HG03025 (cell line): ENCODE results near the gene NUDT6.
"Not testable (repeated sequence)": the region's sequence is repeated elsewhere in the genome, so short reads cannot be mapped to it uniquely, and the experiment has no call there.

Source experiments
- ATAC-seq: cut with Tn5 transposase; IDR thresholded peaks from one replicate; pipeline ENCODE4 v1.9.1; 2021; ENCODE audit warnings: mild to moderate bottlenecking, moderate library complexity; ENCODE audit not compliant: unreplicated experiment, low FRiP score

The NUDT6 gene, protein sequence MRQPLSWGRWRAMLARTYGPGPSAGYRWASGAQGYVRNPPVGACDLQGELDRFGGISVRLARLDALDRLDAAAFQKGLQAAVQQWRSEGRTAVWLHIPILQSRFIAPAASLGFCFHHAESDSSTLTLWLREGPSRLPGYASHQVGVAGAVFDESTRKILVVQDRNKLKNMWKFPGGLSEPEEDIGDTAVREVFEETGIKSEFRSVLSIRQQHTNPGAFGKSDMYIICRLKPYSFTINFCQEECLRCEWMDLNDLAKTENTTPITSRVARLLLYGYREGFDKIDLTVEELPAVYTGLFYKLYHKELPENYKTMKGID

GRCh38 chr4:122921971-122922876 lies at the start of gene NUDT6:
Gene NUDT6 (minus strand): TSS chr4:122922597. CDS start chr4:122922572, 25 bp downstream.
- ATAC-seq: peak; percentile 74

- ATAC-seq: no peak
Observed at GRCh38 chr4:122968227-122968812, 45.9 kb upstream of the NUDT6 start.

DNA sequence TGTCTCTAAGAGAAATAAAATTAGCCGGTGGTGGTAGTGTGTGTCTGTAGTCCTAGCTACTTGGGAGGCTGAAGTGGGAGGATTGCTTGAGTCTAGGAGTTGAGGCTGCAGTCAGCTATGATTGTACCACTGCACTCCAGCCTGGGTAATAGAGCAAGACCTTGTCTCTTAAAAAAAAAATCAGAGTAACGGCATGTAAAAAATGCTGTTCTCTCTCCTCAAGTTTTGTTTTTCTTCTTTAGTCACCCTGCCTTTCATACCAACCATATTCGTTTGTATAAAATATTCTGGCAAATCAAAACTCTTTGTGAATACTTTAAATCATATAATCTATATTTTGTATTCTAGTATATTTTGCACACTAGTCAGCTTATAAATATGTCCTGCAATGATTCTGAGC lies 44.8 kb upstream of the NUDT6 start:
- ATAC-seq: no peak

DNA sequence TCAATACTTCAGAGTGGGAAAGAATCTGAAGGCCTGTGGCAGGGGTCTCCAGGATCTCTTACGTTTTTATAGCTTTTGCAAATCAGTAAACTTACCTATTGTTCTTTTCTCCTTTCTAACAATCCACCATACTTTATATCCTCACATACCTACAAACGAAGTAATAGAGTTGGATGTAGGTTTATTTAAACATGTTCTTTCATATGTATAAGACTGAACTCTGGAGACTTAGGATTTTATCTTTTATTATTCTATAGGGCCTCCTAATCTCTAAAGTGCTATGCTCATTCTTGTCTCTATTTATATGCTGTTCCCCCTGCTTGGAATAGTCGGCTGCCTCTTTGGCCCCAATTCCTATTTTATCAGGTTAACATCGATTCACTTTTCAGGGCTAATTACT lies 43.8 kb upstream of the NUDT6 start:
- no peak for ATAC-seq

DNA sequence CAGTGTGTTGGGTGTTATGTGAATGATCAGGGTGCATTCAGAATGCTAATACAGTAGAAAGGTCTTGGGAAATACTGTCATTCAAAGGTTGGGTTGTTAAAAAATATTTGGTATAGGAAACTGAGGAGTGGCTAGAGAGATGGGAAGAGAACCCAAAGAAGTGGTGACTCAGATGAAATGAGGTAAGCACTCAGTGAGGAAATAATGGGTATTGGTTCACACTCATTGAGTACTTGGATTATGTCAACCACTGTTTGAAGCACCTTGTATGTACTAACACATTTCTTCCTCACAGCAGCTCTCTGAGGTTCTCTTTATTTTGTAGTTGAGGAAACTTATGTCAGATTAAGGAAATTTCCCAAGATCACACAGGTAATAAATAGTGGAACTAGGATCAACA lies 40.8 kb upstream of the NUDT6 start:
- ATAC-seq: no peak

DNA sequence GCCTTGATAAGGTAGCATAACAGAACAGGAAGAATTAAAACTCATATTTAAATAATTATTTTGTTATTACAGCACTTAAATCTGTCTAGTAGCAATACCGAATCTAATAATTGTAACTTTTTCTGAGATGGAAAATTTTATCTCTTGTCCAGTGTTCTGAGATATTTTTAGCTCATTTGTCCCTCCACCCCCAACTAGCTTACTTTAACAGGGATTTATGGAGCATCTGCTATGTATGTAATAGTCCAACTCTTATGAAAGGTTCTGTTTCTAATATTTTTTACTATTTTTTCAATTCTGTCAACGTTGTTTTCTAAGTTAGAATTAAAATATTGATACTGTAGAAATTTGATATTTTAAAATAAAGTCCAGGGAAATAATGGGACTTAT lies 38.2 kb upstream of the NUDT6 start:
- no peak for ATAC-seq

- no peak for ATAC-seq
Observed at GRCh38 chr4:122959981-122960610, 37.7 kb upstream of the NUDT6 start.

DNA sequence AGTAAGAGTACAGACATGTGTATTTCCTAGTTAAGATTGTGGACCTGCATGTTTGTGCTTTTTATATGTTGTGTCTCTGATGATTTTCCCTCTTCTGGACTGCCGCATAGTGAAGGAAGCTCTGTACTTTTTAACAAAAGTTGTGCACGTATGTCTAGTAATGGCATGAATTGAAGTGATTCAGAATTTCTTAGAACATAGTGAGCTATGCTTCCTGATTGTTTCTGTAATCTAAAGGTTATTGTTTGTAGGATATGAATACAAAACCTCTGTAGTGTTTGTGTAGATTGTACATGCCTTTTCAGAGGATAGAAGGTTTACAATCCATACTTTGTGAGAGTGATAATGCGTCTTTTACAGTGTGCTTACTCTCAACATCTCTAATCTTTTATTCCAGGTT lies 37.0 kb upstream of the NUDT6 start:
- ATAC-seq: no peak

DNA sequence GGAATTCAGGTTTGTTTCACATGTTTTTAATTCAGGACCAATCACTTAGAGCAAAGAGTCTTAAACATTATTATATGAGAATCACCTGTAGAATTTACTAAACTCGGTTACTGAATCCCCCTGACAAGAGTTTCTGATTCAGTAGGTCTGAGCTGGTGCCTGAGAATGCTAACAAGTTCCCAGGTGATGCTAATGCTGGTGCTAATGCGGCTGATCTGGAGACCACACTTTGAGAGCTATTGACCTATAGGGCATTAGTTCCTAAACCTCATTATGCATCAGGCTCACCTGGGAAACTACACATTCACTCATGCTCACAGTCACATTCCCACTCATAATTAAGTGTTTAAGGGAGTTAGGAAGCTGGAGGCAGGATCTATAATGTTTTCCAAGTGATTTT lies 36.1 kb upstream of the NUDT6 start:
- ATAC-seq: no peak

DNA sequence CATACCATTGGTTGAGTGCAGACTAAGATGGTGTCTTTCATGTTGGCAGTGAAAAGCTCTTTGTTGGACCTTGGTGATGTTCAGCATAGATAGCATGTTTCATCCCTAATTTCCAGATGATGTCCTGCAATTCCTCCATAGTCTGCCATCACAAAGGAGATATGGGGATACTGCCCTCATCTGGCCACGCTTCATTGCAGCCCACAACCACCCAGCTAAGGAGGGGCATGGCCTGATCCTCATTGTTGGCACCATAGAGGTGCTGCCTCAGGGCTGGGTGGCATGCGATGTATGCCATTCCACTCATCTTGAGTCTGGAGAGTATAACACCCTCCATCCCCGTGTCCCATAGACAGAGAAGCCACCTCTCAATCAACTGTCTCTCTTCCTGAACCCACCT lies 31.5 kb upstream of the NUDT6 start:
- no peak for ATAC-seq

- ATAC-seq: no peak
Observed at GRCh38 chr4:122952028-122952427, 29.6 kb upstream of the NUDT6 start.

DNA sequence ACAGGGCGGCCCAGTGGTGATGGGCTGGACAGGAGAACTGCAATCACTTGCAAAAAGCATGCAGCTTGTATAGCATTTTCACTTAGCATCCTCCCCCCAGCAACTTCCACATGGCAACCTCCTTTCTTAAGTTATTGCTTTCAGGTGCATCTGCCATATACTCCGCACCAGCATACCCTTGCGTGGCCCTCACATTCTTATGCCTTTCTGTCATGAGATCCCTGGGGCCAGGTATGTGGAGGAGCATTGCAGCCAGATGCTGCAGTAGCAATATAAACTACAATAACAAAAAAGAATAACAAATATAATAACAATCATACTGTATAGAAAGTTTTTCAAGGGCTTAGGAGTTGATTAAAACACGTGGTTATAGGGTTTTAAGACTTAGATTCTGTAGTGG lies 26.3 kb upstream of the NUDT6 start:
- no peak for ATAC-seq

DNA sequence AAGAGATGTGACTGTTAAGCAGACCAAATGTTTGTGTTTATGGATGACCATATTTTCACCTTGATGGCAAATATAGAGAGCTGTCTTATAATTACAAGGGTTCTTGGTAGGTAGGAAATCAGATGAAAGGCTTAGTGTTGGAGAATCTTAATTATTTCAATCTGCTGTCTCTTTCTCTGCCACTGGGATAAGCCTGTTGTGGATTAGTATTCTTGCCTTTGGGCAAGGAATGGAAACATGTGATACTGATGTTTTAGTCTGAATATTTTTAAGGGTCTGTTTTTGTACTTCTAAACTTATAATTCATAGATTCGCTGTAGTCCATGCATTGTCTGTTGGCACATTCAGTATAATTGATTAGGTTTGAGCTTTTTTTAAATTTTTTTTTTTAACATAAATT lies 23.7 kb upstream of the NUDT6 start:
- ATAC-seq: no peak

DNA sequence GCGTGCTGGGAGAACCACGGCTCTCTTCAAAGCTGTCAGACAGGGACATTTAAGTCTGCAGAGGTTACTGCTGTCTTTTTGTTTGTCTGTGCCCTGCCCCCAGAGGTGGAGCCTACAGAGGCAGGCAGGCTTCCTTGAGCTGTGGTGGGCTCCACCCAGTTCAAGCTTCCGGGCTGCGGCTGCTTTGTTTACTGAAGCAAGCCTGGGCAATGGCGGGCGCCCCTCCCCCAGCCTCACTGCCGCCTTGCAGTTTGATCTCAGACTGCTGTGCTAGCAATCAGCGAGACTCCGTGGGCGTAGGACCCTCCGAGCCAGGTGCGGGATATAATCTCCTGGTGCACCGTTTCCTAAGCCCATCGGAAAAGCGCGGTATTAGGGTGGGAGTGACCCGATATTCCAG lies 22.7 kb upstream of the NUDT6 start:
- ATAC-seq: not testable (repeated sequence)

- no peak for ATAC-seq
Observed at GRCh38 chr4:122932763-122933162, 10.4 kb upstream of the NUDT6 start.

- no peak for ATAC-seq
Observed at GRCh38 chr4:122930862-122931261, 8.5 kb upstream of the NUDT6 start.

GRCh38 chr4:122928930-122929329 lies 6.5 kb upstream of the NUDT6 start:
- no peak for ATAC-seq

DNA sequence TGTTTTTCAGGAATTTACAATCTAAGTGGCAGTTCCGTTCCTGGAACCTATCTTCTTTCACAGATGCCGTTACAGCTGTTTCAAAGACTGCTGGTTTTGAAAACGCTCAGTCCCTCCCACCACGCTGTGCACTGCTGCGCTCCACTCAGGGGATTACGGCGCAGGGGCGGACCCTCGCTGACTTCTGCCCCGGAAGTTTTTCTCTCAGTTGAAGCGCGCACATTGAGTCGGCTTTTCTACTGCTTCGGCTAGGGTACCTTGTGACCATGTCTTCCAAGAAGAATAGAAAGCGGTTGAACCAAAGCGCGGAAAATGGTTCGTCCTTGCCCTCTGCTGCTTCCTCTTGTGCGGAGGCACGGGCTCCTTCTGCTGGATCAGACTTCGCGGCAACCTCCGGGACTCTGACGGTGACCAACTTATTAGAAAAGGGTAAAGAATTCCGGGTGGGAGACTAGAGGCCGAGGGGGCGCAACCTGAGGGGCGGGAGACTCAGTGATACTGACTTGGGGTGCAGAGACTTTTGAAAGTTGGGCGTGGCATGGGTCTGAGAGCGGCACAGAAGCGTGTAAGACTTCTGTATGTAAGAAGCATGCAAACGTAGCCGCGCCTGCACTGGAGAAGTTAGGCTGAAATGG lies 597 bp upstream of the NUDT6 start:
- peak; percentile 98 for ATAC-seq

- no peak for ATAC-seq
Observed at GRCh38 chr4:122921300-122921699, 1.1 kb downstream of the NUDT6 start.

GRCh38 chr4:122920473-122920872 lies 1.9 kb downstream of the NUDT6 start:
- ATAC-seq: no peak

DNA sequence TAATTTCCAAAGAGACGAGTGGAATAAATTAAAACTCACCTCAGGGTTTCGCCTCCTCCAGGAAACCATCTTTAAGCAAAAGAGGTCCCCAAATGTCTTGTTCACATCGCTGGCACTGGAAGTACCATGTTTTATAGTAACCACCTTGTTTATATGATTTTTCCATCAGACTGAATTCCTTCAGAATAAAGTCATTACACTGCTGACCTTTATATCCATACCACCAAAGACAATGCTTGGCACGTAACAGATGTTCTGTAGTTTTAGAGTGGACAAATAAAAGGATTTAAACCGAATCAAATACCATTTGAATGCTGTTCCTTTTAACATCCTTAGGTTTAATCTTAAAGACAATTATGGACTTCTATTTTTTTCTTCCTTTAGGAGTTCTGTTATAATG lies 4.7 kb downstream of the NUDT6 start:
- ATAC-seq: no peak
